HG03064 (cell line): ENCODE measurements around the gene PHF2.

Source experiments
- ATAC-seq: cut with Tn5 transposase; IDR thresholded peaks from one replicate; pipeline ENCODE4 v1.9.1; 2021; ENCODE audit warnings: low read depth; ENCODE audit not compliant: unreplicated experiment

Gene PHF2

DNA sequence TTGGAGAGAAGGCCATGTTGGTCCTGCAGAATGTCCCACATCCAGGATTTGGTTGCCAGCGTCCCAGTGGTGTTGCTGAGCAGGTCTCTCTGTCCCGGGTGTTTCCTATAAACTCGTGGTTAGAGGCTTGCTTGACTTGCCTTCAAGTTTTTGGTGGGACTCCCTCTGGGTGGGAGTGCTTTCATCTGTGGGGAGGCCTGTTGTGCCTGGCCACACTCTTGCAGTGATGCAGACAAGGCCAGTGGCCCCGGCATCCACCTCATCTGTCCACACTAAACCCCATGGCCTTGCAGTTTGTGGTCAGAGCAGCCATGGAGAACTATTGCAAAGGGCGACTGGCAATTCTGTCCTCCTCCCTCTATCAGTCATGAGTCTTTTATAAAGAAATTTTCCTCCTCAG lies 71.8 kb downstream of the PHF2 start:
- ATAC-seq: no peak

GRCh38 chr9:93648836-93649235 lies 72.5 kb downstream of the PHF2 start:
- ATAC-seq: no peak

- ATAC-seq: no peak
Measured at GRCh38 chr9:93649610-93650261, 73.4 kb downstream of the PHF2 start.

GRCh38 chr9:93650448-93650847 lies 74.1 kb downstream of the PHF2 start:
- ATAC-seq: no peak

DNA sequence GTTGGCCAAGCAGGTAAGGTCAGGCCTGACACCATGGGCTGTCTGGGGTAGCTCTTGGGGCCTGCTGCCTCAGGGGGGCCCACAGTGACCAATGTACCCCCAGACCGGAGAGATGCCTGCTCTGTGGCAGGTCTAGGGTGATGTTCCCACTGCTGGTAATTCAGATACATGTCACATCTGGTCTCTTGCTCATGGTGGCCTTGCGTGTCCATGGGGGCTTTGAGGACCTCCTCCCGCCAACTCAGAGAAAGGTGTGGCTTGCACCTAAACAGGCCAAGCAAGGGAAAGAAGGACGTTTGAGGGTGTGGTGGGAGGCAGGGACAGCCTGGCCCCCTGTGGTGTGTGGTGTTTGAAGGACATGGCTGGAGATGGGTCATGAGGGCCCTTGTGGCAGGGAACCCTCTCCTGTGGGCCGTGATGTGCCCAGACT lies 75.2 kb downstream of the PHF2 start:
- ATAC-seq: no peak

- no peak for ATAC-seq
Measured at GRCh38 chr9:93652604-93653592, 76.5 kb downstream of the PHF2 start.

DNA sequence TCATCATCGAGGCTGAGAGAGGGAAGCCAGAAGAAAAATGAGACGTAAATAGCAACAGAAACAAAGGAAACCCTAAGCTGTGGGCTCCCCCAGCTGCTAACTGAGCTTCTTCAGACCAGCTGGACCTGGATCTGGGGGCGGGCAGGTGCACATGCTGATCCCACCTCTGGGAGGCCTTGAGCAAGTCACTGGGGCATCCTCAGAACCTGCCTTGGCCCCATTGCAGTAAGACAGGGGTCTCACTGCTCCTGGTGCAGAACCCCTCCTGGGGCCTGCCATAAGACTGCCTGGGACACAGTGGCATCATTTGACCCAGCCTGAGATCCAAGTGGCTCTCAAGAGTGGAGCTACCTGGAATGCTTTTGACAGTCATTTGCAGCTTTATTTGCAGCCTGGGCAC lies 77.4 kb downstream of the PHF2 start:
- ATAC-seq: no peak

- no peak for ATAC-seq
Measured at GRCh38 chr9:93654351-93654961, 78.1 kb downstream of the PHF2 start.

- no peak for ATAC-seq
Measured at GRCh38 chr9:93655621-93656425, 79.4 kb downstream of the PHF2 start.

DNA sequence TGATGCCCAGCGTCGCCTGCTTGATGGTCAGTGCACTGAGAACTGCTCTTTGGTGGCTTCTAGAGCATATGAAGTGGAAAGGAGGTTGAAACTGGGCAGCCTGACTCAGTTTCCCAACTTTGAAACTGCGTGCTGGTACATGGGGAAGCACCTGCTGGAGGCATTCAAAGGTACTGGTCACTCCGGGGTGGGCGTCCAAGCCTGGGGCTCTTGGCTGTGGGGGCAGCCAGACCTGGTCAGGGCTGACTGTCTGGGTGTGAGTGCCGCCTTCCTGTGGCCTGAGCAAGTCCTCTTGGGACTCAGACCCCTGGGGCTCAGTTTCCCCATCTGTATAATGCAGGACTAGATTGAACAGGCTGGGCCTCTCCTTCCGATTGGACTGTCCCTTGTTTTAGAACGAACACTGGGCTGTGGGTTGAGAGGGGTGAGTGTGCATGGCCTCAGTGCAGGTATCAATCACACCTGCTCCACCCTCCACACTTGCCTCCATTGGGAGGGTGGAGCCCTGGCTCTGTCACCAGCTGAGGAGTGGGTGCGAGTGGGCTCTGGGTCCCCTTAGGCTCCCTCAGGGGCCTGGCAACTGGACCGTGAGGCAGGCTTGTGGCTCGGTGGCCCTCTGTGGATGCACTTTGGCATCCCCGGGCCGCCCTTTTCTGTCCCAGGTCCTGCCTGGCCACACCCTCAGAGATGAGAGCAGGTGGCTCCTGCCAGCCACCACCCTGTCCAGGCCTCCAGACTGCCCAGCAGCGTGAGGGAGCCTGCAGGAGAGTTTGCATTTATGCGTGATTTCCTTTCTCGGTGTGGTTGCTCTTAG lies 80.2 kb downstream of the PHF2 start:
- no peak for ATAC-seq

DNA sequence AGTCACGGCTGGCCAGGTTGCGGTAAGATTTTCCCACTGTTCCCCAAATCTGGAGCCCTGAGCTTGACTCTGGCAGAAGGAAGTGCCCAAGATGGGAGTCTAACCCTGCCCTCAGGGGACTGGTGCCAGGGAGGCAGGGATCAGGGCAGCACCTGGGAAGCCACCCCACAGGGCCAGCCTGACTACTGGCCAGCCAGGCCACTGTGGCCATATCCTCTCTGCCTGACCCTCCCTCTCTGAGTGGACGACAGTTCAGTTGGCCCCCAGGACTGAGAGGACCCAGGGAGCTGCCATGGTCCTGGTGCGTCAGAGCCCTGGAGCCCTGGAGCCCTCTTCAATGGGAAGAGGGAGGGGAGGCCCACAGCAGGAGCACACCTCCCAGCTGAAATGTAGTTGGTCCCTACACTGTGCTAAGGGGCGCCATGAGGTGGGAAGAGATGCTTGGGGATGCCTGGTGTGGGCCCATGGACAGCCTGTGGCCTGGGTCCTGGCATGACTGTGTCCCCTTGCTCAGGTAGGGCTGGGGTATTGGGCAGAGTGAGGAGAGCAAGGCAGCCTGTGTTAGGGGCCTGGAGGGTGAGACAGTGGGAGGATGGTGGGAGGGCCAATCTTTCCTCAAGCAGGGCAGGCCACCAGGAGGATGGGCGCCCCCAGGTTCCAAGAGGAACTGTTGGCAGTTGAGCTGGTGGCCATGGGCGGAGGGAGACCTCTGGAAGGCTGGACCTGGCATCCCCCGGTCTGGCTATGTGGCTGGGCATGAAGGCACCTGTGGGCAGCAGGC lies 81.1 kb downstream of the PHF2 start:
- no peak for ATAC-seq

GRCh38 chr9:93658184-93658925 lies 82.0 kb downstream of the PHF2 start:
- no peak for ATAC-seq

DNA sequence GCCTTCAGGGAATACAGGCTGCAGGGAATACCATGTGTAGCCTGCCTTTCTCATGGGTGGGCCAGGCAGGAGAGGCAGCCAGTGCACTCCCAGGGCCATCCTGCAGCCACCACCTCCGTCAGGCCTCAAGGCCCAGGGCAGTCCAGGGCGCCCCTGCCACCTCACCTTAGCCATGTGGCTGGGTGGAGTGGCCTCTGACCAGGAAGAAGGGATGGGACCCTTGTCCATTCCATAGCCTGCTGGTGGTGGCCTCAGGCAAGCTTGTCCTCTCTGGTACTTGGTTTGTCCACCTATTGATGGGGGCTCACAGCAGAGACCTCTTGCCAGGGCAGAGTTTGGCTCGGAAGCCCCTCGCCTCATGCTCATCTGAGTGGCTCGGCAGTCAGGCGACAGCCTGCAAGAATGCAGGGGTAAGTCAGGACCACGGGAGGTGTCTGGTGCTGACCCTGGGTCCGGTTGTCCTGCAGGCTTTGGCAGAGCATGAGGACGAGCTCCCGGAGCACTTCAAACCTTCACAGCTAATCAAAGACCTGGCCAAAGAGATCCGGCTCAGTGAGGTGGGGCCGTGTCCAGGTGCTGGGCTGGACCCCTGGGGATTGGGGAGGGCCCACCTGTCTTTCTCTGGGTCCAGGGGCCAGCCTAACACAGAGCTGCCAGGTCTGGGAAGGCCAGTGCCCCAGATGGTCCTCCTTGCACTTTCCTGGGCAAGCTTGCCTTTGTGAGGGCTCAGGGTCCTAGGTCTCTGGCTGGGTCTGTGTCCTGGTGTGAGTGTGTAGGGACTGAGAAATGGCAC lies 82.9 kb downstream of the PHF2 start:
- no peak for ATAC-seq

GRCh38 chr9:93659837-93660177 lies 83.4 kb downstream of the PHF2 start:
- no peak for ATAC-seq

DNA sequence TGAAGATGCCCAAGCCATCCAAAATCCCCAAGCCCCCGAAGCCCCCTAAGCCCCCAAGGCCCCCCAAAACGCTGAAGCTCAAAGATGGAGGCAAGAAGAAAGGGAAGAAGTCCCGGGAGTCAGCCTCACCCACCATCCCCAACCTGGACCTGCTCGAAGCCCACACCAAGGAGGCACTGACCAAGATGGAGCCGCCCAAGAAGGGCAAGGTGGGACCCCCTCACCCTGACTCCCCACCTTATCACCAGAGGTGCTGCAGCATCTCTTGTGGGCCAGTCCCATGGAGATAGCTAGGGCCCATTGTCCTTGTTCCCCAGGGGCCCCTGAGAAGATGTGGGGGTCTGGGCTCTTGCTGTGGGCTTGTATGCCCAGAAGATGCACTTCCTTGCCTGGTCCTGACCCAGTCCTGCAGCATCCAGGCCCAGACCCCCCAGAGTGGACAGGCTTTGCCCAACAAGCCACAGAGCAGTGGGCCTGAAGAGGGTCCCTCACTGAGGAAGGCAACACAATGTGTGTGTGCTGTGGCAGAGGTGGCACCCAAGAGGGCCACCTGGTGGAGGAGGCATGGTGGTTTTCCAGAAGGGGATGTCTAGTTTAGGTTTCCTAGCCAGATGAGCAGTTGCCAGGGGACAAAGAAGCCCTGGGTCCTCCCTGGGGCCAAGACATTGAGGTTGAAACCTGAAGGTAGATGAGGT lies 84.1 kb downstream of the PHF2 start:
- no peak for ATAC-seq

DNA sequence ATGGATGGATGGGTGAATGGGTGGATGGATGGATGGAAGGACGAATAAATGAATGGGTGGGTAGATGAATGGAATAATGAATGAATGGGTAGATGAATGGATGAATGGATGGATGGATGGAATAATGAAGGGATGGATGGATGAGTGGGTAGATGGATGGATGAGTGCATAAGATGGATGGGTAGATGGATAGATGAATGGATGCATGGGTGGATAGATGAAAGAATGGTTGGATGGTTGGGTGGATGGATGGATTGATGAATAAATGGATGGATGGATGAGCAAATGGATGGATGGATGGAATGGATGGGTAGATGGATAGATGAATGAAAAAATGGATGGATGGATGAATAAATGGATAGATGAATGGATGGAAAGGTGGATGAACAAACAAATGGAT lies 85.2 kb downstream of the PHF2 start:
- no peak for ATAC-seq

DNA sequence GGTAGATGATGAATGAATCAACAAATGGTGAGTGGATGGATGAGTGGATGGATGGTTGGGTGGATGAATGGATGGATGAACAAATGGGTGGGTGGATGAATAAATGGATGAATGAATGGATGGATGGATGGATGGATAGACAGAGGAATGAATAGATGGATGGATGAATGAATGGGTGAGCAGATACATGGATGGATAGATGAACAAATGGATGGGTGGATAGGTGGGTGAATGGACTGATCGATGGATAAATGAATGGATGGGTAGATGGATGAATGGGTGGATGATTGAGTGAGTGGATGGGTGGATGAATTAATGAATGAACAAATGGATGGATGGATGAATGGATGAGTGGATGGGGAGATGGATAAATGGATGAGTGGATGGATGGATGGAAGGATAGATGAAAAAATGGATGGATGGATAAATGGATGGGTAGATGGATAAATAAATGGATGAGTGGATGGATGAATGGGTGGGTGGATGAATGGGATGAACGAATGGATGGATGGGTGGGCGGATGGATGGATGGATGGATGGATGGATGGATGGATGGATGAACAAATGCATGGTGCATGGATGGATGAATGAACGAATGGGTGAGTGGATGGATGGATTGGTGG lies 85.7 kb downstream of the PHF2 start:
- ATAC-seq: no peak
